Stimulated activated CD4-positive, alpha-beta T cell treated with anti-CD3 and anti-CD28 coated beads, Interleukin-1b, Interleukin-23, amount 100 ng/mL, for 1 hour (primary cell): ENCODE results near the gene SOX1.

Experiments used
- DNase-seq, 2 donors: peaks; one replicate each; pipeline ENCODE4 v3.0.0-alpha.2; 2020; ENCODE audit warnings: low read depth in 2 of 2

SOX1 gene

GRCh38 chr13:112106478-112107141, 39.7 kb downstream of the SOX1 start:
- no peak for DNase-seq

GRCh38 chr13:112107289-112107688, 40.3 kb downstream of the SOX1 start:
- no peak for DNase-seq

- DNase-seq = no peak
Observed at GRCh38 chr13:112110479-112110878, 43.5 kb downstream of the SOX1 start.

GRCh38 chr13:112111239-112111857, 44.4 kb downstream of the SOX1 start:
- no peak for DNase-seq

- DNase-seq = no peak
Observed at GRCh38 chr13:112112534-112113276, 45.8 kb downstream of the SOX1 start.

- DNase-seq = no peak
Observed at GRCh38 chr13:112113348-112113747, 46.4 kb downstream of the SOX1 start.

GRCh38 chr13:112113851-112114250, 46.9 kb downstream of the SOX1 start:
- DNase-seq = no peak

- no peak for DNase-seq
Observed at GRCh38 chr13:112114391-112114790, 47.4 kb downstream of the SOX1 start.

- no peak for DNase-seq
Observed at GRCh38 chr13:112115403-112116091, 48.6 kb downstream of the SOX1 start.

GRCh38 chr13:112116187-112116950, 49.4 kb downstream of the SOX1 start:
- no peak for DNase-seq

- DNase-seq = no peak
Observed at GRCh38 chr13:112117258-112117954, 50.5 kb downstream of the SOX1 start.

- no peak for DNase-seq
Observed at GRCh38 chr13:112117955-112118302, 51.0 kb downstream of the SOX1 start.

- no peak for DNase-seq
Observed at GRCh38 chr13:112118451-112119064, 51.6 kb downstream of the SOX1 start.

GRCh38 chr13:112119192-112120030, 52.5 kb downstream of the SOX1 start:
- no peak for DNase-seq

- DNase-seq = no peak
Observed at GRCh38 chr13:112120031-112120373, 53.1 kb downstream of the SOX1 start.
